ENCODE measurements around the gene CCDC148.
"Not testable (repeated sequence)": the region's sequence is repeated elsewhere in the genome, so short reads cannot be mapped to it uniquely, and the experiment has no call there.

- TF ChIP-seq CTCF (IDR thresholded peaks at IDR 0.05; ENCODE audit: low read depth, low read length, missing input control); MAX (IDR thresholded peaks at IDR 0.05); ATF3 (IDR thresholded peaks at IDR 0.05); JUND (IDR thresholded peaks at IDR 0.05); GABPA (IDR thresholded peaks at IDR 0.05 in 1 of 2, conservative IDR thresholded peaks at IDR 0.05 in 1 of 2); YY1 (IDR thresholded peaks at IDR 0.05); REST (IDR thresholded peaks at IDR 0.05); ZBTB33 (IDR thresholded peaks at IDR 0.05): not testable (repeated sequence)
Measured at GRCh38 chr2:158331799-158332198, 124.8 kb downstream of the CCDC148 start.
